Measurements from ENCODE around the gene NCAPD2.
A peak's percentile ranks its signal among the peaks of the same experiment; 100 is the strongest.

The NCAPD2 gene

DNA sequence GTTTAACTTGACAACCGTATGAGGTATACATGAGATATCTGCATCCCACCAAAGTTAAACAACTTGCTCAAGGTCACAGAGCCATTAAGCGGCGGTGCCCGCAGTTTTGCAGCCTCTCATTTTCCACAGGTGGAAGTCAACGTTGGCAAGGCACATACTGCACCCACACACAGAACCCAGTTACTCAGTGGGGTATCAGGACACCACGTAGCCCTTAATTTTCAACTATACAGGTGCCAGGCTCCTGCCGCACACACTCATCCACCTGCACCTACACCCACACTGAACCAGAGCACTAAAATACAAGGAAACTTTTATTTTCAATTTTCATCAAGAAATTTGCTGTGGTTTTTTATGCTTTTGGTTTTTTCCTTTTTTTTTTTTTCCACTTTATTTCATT is 75.9 kb downstream of the NCAPD2 start:
- FAIRE-seq, result no peak

GRCh38 chr12:6570264-6570887 is 76.5 kb downstream of the NCAPD2 start:
- no peak for FAIRE-seq
- peak; percentile 68 for DNase-seq (ENCODE audit: low spot score)

More for the DNA sequence above, 75.9 kb downstream of the NCAPD2 start:
- DNase-seq (ENCODE audit: low spot score), result no peak

DNA sequence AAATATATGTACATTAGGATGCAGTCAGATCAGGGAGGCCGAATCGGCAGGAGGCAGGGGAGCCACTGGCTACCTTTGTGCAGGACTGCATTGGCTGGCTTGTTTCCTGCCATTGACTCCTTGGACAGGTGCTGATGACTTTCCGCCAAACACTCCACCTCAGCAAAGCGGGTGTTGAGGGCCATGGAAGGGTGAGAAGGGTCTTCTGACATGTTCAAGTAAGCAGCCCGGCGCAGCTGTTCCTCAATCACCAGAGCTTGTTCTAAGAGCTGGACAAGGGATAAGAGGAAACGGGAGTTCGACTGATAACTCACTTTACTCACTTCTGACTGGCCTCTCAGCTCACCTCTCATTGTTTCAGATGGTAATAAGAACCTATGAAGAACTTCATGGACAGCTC is 79.1 kb downstream of the NCAPD2 start:
- FAIRE-seq (no peak), DNase-seq (ENCODE audit: low spot score) (no peak)

- FAIRE-seq (no peak), DNase-seq (ENCODE audit: low spot score) (no peak)
Observed at GRCh38 chr12:6574576-6575295, 80.8 kb downstream of the NCAPD2 start.

DNA sequence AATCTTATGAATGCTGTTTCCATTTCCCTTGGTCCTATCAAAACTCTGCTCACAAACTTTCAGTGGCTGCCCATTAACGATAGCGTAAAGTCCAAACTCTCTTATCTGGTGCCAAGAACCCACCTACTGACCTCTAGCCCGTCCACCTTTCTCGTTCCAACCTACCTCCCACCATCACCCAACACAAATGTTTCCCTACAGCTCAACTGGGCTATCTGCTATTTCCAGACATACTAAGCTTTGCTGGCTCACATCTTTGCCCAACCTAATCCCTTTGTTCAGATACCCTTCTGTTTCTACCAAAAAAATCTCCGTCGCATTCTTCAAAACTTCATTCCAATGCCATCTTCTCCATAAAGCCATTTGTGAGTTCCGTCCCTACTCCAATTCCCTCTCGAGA is 81.7 kb downstream of the NCAPD2 start:
- no peak for FAIRE-seq

More for the DNA sequence above, 81.7 kb downstream of the NCAPD2 start:
- no peak for DNase-seq (ENCODE audit: low spot score)
